Measurements from ENCODE around the gene RSPH3. TPM values are rescaled to one million over a fixed set of nuclear protein-coding genes. Genes with fewer than 3 reads are reported as not detected.
A peak's percentile ranks its signal among the peaks of the same experiment; 100 is the strongest.
"Not testable (repeated sequence)": the region's sequence is repeated elsewhere in the genome, so short reads cannot be mapped to it uniquely, and the experiment has no call there.

Gene RSPH3
- total and polyA plus RNA-seq, 3 experiments from 2014 or later: 3.3 to 4.4 (median 4.2) TPM

DNA sequence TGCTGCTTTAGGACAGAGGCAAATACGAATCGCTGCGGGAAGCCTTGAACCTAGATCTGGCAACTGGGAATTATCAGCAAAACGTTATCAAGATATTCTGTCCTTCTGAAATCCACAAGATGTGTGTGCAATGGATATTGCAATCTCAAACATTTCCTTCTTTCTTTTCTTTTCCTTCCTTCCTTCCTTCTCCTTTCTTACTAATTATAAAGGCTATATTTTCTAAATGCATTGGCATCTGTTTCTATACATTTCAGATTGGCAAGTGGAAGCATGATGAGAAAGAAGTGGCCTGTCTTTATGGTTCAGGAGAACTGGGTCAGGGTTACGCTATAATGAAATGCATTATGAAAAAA is 42.8 kb upstream of the RSPH3 start:
- peak overlapping the region; percentile 90 to 100 (median 98) for H3K27ac Mint-ChIP-seq
- Histone ChIP-seq H3K27me3 (ENCODE audit: insufficient read depth, low read length, poor library complexity, severe bottlenecking) (no peaks in the 10 kb centered on the region), H3K36me3 (ENCODE audit: insufficient read depth, low read length) (peaks cover 48% of the 10 kb centered on the region), H3K27ac (ENCODE audit: low read depth, low read length) (peak overlapping the region; percentile 95), H3K4me3 (ENCODE audit: low read length) (peak overlapping the region; percentile 89), H3K9me3 (ENCODE audit: low read length) (no peaks in the 10 kb centered on the region), H3K4me1 (ENCODE audit: insufficient read depth, low read length) (peaks cover 58% of the 10 kb centered on the region)
- ChIA-PET POLR2A (interaction anchor here (1.0 to 4.8 kb wide), 9 partner anchors 10 to 173 kb away, joined by 3 to 66 read pairs (median 12); no protein-coding TSS in a partner anchor), CTCF (interaction anchor here (0.7 to 11.8 kb wide), 18 partner anchors 9 to 173 kb away, joined by 3 to 288 read pairs (median 6); no protein-coding TSS in a partner anchor)
- DNase-seq: no peak
- H3K27me3 Mint-ChIP-seq: peaks cover 0 to 3% of the 10 kb centered on the region in 2 donors
- peaks cover 48 to 71% (median 59%) of the 10 kb centered on the region in 3 donors for H3K36me3 Mint-ChIP-seq
- H3K4me1 Mint-ChIP-seq: peaks cover 60 to 72% (median 69%) of the 10 kb centered on the region in 3 donors
- peaks cover 0 to 1% (median 0%) of the 10 kb centered on the region in 5 donors for H3K9me3 Mint-ChIP-seq
- peak overlapping the region; percentile 99 to 100 (median 100) for H3K4me3 Mint-ChIP-seq

DNA sequence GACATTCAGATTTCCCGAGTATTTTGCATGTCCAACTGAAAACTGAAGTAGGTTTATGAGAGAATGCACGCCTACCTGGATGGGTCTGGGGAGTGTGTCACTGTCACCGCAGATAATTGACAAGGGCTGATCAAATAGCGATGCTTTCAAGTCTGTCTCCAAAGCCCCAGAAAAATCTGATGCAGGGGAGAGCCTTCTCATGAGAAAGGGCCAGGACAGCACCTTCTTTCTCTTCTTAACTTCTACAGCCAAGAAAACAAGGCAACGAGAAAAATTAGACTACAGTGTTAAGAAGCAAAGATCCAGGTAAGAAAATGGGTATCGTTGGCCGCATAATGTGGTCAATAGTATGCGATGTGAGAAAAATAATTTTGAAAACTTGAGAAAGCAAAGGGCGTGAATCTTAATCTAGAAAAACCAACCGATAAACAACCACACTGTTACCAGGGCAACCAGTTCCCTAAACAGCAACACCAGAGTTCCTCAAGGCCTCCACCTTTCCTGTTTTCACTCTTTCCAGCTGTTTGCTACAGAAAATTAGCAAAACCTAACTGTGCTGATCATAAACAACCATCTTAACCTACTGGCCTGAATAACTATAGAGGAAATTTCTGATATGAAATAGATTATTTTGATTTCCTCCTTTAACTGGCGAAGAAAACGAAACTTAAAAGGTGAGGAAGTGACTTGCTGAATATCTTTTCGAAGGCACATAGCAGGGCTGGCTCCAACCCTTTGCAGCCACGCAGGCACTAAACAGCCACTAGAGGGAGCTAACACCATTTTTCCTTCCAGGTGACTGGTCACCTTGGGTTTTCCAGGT is 42.2 kb upstream of the RSPH3 start:
- peaks cover 60% of the 10 kb centered on the region for H3K4me1 ChIP-seq (ENCODE audit: insufficient read depth, low read length)
- H3K9me3 ChIP-seq (ENCODE audit: low read length): no peaks in the 10 kb centered on the region
- peak overlapping the region; percentile 89 for H3K4me3 ChIP-seq (ENCODE audit: low read length)
- Mint-ChIP-seq H3K4me3 (peak overlapping the region; percentile 99 to 100 (median 100)), H3K4me1 (peaks cover 60 to 72% (median 69%) of the 10 kb centered on the region in 3 donors), H3K27me3 (peaks cover 0 to 3% of the 10 kb centered on the region in 2 donors), H3K36me3 (peaks cover 53 to 77% (median 65%) of the 10 kb centered on the region in 3 donors), H3K27ac (peak overlapping the region; percentile 90 to 100 (median 98)), H3K9me3 (peaks cover 0 to 1% (median 0%) of the 10 kb centered on the region in 5 donors)
- CTCF ChIA-PET: interaction anchor here (0.6 to 11.8 kb wide), 22 partner anchors 9 to 173 kb away, joined by 3 to 288 read pairs (median 6); partner anchors contain the start of gene RSPH3
- H3K36me3 ChIP-seq (ENCODE audit: insufficient read depth, low read length): peaks cover 54% of the 10 kb centered on the region
- POLR2A ChIA-PET: interaction anchor here (0.6 to 4.8 kb wide), 12 partner anchors 11 to 310 kb away, joined by 3 to 66 read pairs (median 6); no protein-coding TSS in a partner anchor
- DNase-seq: peak; percentile 56 to 93 (median 86)
- no peaks in the 10 kb centered on the region for H3K27me3 ChIP-seq (ENCODE audit: insufficient read depth, low read length, poor library complexity, severe bottlenecking)
- H3K27ac ChIP-seq (ENCODE audit: low read depth, low read length): peak overlapping the region; percentile 95

DNA sequence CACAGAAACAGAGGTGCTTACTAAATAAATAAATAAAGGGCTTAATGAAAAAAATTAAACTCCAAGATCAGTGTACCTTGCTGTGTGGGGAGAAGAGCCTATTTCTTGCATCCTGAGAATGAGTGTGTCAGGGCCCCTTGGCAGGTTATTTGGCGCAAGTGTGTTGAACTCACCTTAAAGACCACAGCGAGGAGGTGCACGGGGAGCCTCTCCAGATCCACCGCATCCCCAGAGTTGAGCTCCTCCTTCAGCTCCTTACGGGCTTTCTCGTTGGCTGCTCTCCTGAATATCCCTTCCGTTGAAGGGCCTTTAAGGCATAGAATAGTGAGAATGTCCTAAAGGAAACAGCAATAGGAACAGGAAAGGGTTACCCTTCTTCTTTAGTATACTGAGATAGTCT is 41.2 kb upstream of the RSPH3 start:
- H3K27ac ChIP-seq (ENCODE audit: low read depth, low read length): peak overlapping the region; percentile 95
- peaks cover 65% of the 10 kb centered on the region for H3K4me1 ChIP-seq (ENCODE audit: insufficient read depth, low read length)
- H3K36me3 ChIP-seq (ENCODE audit: insufficient read depth, low read length): peaks cover 61% of the 10 kb centered on the region
- POLR2A ChIA-PET: interaction anchor here (0.7 to 4.8 kb wide), 6 partner anchors 23 to 69 kb away, joined by 3 to 66 read pairs (median 12); no protein-coding TSS in a partner anchor
- Mint-ChIP-seq H3K9me3 (peaks cover 0 to 1% (median 0%) of the 10 kb centered on the region in 5 donors), H3K4me1 (peaks cover 63 to 74% (median 74%) of the 10 kb centered on the region in 3 donors), H3K27me3 (peaks cover 0 to 3% of the 10 kb centered on the region in 2 donors), H3K4me3 (peak overlapping the region; percentile 99 to 100 (median 100)), H3K27ac (peak overlapping the region; percentile 90 to 100 (median 98)), H3K36me3 (peaks cover 57 to 86% (median 68%) of the 10 kb centered on the region in 3 donors)
- H3K4me3 ChIP-seq (ENCODE audit: low read length): peak overlapping the region; percentile 89
- no peaks in the 10 kb centered on the region for H3K9me3 ChIP-seq (ENCODE audit: low read length)
- CTCF ChIA-PET: interaction anchor here (1.2 to 11.8 kb wide), 13 partner anchors 23 to 172 kb away, joined by 3 to 288 read pairs (median 8); partner anchors contain the start of gene RSPH3
- no peaks in the 10 kb centered on the region for H3K27me3 ChIP-seq (ENCODE audit: insufficient read depth, low read length, poor library complexity, severe bottlenecking)
- no peak for DNase-seq

DNA sequence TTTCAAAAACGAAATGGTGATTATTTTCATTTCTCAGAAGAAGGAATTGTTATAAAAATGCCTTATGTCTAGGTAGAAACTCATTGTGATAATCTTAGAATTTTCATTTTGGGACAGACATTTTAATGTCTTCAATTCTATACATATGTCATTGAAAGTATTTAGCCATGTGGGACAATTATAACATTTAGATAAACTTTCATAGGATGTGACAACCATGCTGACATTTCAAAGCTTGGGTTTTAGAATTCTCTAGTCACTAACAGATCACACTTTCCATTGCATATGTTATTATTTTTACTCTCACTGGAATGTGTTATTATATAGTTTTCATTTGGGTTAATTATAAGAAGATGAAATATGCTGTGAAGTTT is 39.9 kb upstream of the RSPH3 start:
- Histone ChIP-seq H3K4me1 (ENCODE audit: insufficient read depth, low read length) (peaks cover 65% of the 10 kb centered on the region), H3K27ac (ENCODE audit: low read depth, low read length) (peak overlapping the region; percentile 95), H3K9me3 (ENCODE audit: low read length) (no peaks in the 10 kb centered on the region), H3K4me3 (ENCODE audit: low read length) (peak overlapping the region; percentile 89), H3K36me3 (ENCODE audit: insufficient read depth, low read length) (peaks cover 74% of the 10 kb centered on the region), H3K27me3 (ENCODE audit: insufficient read depth, low read length, poor library complexity, severe bottlenecking) (no peaks in the 10 kb centered on the region)
- Mint-ChIP-seq H3K4me1 (peaks cover 67 to 77% (median 75%) of the 10 kb centered on the region in 3 donors), H3K36me3 (peaks cover 68 to 99% (median 71%) of the 10 kb centered on the region in 3 donors), H3K9me3 (peaks cover 0 to 1% (median 0%) of the 10 kb centered on the region in 5 donors), H3K27ac (peak overlapping the region; percentile 90 to 100 (median 98)), H3K4me3 (peak overlapping the region; percentile 99 to 100 (median 100)), H3K27me3 (peaks cover 0 to 2% of the 10 kb centered on the region in 2 donors)
- POLR2A ChIA-PET: interaction anchor here (0.7 to 2.0 kb wide), 7 partner anchors 23 to 103 kb away, joined by 3 to 26 read pairs (median 8); no protein-coding TSS in a partner anchor
- no peak for DNase-seq
- CTCF ChIA-PET: interaction anchor here (1.2 to 11.8 kb wide), 4 partner anchors 22 to 95 kb away, joined by 5 to 288 read pairs (median 53); no protein-coding TSS in a partner anchor

DNA sequence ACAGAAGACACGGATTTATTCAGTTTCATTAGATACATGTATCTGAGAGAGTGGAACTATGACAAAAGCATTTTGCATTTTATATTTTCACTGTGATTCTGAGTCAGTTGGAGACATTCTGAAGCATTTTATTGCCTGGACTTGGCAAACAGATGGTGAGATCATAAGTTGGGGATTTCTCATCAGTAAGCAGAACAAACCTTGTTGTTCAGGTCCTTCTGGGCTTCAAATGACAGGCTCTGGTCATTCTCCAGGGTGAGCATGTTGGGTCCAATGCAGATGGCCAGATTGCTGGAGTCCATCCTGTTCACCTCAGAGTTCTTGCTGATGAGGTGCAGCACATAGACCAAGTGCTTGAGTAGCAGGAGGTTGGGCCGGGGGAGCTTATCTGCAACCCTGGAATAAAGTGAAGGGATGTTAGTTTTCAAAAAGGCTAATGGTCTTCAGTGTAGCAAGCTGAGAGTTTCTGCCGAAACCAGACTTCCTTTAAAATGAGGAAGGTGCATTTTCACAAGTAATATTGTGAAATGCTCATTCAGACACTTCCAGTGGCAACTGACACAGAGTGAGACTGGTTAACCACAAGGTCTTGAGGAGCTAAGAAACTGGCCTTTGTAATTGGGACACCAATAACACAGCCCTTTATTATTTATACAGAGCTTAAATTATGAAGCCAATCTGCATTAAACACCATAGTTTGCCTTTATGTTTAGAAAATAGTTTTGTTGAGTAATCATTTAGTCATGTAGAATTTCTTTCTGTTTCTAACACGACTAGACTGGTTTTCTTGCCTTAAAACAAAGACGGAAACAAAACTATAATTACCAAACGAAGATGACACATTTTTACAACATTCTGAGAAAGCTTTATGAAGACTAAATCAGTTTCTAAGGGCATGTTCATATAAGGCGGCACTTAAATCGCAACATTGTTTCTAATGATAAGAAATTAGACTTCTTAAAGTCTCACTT is 39.2 kb upstream of the RSPH3 start:
- ChIA-PET POLR2A (interaction anchor here (0.7 to 2.0 kb wide), 7 partner anchors 24 to 102 kb away, joined by 3 to 26 read pairs (median 8); no protein-coding TSS in a partner anchor), CTCF (interaction anchor here (1.2 to 11.8 kb wide), 4 partner anchors 21 to 96 kb away, joined by 5 to 288 read pairs (median 53); no protein-coding TSS in a partner anchor)
- H3K27ac Mint-ChIP-seq: peak overlapping the region; percentile 90 to 100 (median 98)
- H3K9me3 Mint-ChIP-seq: no peaks in the 10 kb centered on the region
- peak in 2 of 5 donors; percentile 56 to 59 for DNase-seq
- peak overlapping the region; percentile 99 to 100 (median 100) for H3K4me3 Mint-ChIP-seq
- H3K4me1 Mint-ChIP-seq: peaks cover 71 to 83% (median 78%) of the 10 kb centered on the region in 3 donors
- Histone ChIP-seq H3K36me3 (ENCODE audit: insufficient read depth, low read length) (peaks cover 77% of the 10 kb centered on the region), H3K4me3 (ENCODE audit: low read length) (peak overlapping the region; percentile 89), H3K4me1 (ENCODE audit: insufficient read depth, low read length) (peaks cover 65% of the 10 kb centered on the region), H3K9me3 (ENCODE audit: low read length) (no peaks in the 10 kb centered on the region), H3K27ac (ENCODE audit: low read depth, low read length) (peak overlapping the region; percentile 95), H3K27me3 (ENCODE audit: insufficient read depth, low read length, poor library complexity, severe bottlenecking) (no peaks in the 10 kb centered on the region)
- peaks cover 66 to 98% (median 69%) of the 10 kb centered on the region in 3 donors for H3K36me3 Mint-ChIP-seq
- H3K27me3 Mint-ChIP-seq: no peaks in the 10 kb centered on the region

DNA sequence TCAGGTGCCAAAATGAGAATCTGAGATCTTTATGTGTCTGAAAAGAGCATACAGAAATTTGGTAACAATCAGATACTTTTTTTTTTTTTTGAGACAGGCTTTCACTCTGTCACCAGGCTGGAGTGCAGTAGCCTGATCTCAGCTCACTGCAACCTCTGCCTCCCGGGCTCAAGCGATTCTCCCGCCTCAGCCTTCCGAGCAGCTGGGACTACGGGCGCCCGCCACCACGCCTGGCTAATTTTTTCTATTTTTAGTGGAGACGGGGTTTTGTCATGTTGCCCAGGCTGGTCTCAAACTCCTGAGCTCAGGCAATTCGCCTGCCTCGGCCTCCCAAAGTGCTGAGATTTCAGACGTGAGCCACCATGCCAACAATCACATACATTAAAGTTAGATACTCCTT is 38.3 kb upstream of the RSPH3 start:
- Mint-ChIP-seq H3K36me3 (peaks cover 59 to 91% (median 60%) of the 10 kb centered on the region in 3 donors), H3K4me3 (peak overlapping the region; percentile 79 to 100 (median 100)), H3K27ac (peak overlapping the region in 7 of 8 donors; percentile 76 to 100 (median 96)), H3K4me1 (peaks cover 74 to 90% (median 82%) of the 10 kb centered on the region in 3 donors)
- not testable (repeated sequence) for H3K4me3 ChIP-seq (ENCODE audit: low read length); H3K9me3 ChIP-seq (ENCODE audit: low read length); H3K27me3 Mint-ChIP-seq; H3K9me3 Mint-ChIP-seq; H3K27me3 ChIP-seq (ENCODE audit: insufficient read depth, low read length, poor library complexity, severe bottlenecking); DNase-seq; H3K27ac ChIP-seq (ENCODE audit: low read depth, low read length)
- POLR2A ChIA-PET: interaction anchor here (0.6 to 1.4 kb wide), 5 partner anchors 9 to 1659 kb away, joined by 3 to 6 read pairs (median 3); no protein-coding TSS in a partner anchor
- Histone ChIP-seq H3K4me1 (ENCODE audit: insufficient read depth, low read length) (peaks cover 65% of the 10 kb centered on the region), H3K36me3 (ENCODE audit: insufficient read depth, low read length) (peaks cover 70% of the 10 kb centered on the region)
- CTCF ChIA-PET: interaction anchor here (1.8 to 11.8 kb wide), 3 partner anchors 27 to 90 kb away, joined by 4 to 288 read pairs (median 100); no protein-coding TSS in a partner anchor
